Measurements from ENCODE around the gene HOXA4.
A peak's percentile ranks its signal among the peaks of the same experiment; 100 is the strongest.

HOXA4 gene

DNA sequence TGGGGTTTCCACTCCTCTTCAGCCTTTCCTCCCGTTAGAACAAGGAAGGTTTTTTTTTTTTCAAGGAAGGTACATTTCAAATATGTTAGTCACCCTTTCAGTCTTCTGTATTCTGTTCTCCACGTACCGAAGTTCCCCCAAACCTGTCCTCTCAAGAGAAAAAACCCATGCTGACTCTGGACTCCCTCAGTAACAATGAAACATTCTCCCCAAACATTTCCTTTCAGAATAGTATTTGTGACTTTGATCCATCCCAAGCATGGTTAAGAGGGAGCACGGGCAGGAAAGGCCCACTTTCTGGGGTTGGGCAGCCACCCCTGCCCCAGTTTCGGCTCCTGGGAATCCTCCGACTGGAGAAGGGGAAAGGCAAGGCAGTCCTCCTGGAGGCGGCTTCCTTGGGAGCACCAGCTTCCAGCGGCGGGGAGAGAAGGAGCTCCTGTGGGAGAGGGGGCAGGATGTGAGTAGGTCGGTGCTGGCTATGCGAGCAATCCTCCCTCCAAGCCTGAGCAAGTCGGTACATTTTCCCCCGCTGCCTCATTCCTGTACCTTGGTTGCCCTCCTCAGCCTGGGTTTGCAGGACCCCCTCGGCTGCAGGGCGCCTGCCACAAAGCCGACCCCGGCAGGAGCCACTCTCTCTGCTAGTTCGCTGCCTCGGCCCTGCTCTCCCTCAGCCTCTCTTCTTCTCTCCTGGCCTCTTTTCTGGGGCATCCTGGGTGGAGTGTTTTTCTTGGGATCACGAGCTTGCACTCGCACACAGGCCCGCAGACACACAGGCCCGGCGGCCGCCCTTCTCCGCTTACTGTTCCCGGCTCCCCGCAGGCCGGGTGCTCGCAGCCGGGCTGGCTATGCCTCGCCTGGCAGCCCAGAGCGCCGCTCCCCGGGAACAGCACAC is 32.6 kb downstream of the HOXA4 start:
- CTCF ChIA-PET: interaction anchor here (0.7 to 2.8 kb wide), 9 partner anchors 8 to 415 kb away, joined by 3 to 8 read pairs (median 3); partner anchors contain the start of gene HOXA4
- POLR2A ChIA-PET: no interaction called here
- TF ChIP-seq, protein P1, sequence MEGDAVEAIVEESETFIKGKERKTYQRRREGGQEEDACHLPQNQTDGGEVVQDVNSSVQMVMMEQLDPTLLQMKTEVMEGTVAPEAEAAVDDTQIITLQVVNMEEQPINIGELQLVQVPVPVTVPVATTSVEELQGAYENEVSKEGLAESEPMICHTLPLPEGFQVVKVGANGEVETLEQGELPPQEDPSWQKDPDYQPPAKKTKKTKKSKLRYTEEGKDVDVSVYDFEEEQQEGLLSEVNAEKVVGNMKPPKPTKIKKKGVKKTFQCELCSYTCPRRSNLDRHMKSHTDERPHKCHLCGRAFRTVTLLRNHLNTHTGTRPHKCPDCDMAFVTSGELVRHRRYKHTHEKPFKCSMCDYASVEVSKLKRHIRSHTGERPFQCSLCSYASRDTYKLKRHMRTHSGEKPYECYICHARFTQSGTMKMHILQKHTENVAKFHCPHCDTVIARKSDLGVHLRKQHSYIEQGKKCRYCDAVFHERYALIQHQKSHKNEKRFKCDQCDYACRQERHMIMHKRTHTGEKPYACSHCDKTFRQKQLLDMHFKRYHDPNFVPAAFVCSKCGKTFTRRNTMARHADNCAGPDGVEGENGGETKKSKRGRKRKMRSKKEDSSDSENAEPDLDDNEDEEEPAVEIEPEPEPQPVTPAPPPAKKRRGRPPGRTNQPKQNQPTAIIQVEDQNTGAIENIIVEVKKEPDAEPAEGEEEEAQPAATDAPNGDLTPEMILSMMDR (IDR thresholded peaks at IDR 0.05; ENCODE audit: control extremely low read depth, extremely low read depth, low read depth, missing control alignments): no peak
- no peak for DNase-seq (ENCODE audit: extremely low spot score)

GRCh38 chr7:27096768-27097514 is 33.6 kb downstream of the HOXA4 start:
- TF ChIP-seq, protein P1 (IDR thresholded peaks at IDR 0.05; ENCODE audit: control extremely low read depth, extremely low read depth, low read depth, missing control alignments): no peak
- ChIA-PET POLR2A (no interaction called here), CTCF (interaction anchor here (1.0 to 2.8 kb wide), 7 partner anchors 9 to 415 kb away, joined by 3 to 8 read pairs (median 4); partner anchors contain the start of gene HOXA4)
- DNase-seq (ENCODE audit: extremely low spot score): no peak

DNA sequence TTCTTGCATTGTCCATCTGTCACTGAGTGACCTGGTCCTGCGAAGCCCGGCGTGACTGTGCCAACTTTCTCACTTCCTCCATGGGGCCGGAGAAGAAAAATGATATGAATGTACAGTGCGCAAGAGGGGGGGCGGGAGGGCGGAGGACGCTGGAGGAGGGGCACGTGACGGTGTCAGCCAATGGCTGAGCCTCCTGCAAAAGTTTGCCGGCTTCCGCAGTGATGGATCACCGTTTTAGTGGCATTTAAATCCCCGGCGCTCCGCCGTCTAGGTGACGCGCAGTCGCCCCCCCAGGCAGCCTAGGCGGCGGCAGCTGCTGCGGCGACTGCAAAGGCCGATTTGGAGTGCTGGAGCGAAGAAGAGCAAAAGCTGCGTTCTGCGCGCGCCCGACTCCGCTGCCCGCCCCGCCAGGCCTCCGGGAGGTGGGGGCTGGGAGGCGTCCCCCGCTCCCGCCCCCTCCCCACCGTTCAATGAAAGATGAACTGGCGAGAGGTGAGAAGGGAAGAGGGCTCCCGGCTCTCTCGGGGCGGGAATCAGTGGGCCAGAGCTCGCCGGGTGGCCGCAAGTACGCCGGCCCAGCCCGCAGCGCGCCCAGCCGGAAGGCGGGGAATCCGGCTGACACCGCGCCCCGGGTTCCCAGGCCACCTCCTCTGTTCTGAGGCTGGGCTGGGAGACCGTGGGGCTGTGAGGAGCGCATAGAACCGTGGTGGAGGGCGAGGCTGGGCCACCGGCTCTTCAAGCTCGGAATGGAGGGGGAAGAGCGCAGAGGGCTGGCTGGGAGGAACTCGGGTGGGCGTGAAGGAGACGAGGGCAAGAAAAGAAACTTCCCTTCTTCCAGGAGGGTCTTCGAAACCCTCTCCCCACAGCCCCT is 34.4 kb downstream of the HOXA4 start, which contains the start of gene HOXA1:
TSS of gene HOXA1 (minus strand) at position 104 of the 871 bp plus-strand sequence. CDS start at position 16, 88 bp downstream.
- CTCF ChIA-PET: interaction anchor here (1.0 to 2.8 kb wide), 7 partner anchors 10 to 414 kb away, joined by 3 to 8 read pairs (median 4); partner anchors contain the start of gene HOXA4
- POLR2A ChIA-PET: no interaction called here
- peak; percentile 93 for DNase-seq (ENCODE audit: extremely low spot score)
- TF ChIP-seq, protein P1 (IDR thresholded peaks at IDR 0.05; ENCODE audit: control extremely low read depth, extremely low read depth, low read depth, missing control alignments): peak; percentile 13

- CTCF ChIA-PET: interaction anchor here (2.1 to 2.8 kb wide), 3 partner anchors 11 to 13 kb away, joined by 7 to 13 read pairs (median 8); no protein-coding TSS in a partner anchor
- POLR2A ChIA-PET: no interaction called here
Observed at GRCh38 chr7:27095050-27095896, 35.3 kb downstream of the HOXA4 start.

DNA sequence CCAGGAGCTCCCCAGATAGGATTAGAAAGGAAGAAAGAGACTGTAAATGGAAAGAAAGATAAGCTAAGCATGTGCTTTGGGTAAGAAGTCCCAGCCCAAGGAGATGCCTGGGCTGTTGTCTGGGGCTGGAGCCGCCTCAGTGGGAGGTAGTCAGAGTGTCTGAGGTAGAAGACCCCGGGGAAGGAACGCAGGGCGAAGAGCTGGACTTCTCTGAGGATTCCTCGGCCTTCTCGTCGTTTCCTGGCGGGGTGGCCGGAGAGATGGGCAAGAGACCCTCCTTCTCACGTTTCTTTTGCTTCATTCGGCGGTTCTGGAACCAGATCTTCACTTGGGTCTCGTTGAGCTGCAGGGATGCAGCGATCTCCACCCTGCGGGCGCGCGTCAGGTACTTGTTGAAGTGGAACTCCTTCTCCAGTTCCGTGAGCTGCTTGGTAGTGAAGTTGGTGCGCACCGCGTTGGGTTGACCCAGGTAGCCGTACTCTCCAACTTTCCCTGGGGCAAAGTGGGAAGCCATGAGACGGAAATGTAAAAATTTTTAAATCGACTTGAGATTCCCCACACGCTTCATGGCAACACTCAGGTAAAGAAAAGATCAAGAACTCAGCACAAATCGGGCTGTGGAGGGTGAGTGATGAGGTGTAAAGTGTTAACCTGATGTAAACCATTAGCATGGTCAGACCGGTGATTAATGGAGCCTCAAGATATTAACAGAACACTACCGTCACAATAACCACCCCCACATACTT is 36.1 kb downstream of the HOXA4 start:
- CTCF ChIA-PET: interaction anchor here (0.6 to 2.6 kb wide), 4 partner anchors 10 to 56 kb away, joined by 3 to 13 read pairs (median 6); no protein-coding TSS in a partner anchor
- TF ChIP-seq, protein P1 (IDR thresholded peaks at IDR 0.05; ENCODE audit: control extremely low read depth, extremely low read depth, low read depth, missing control alignments): no peak
- DNase-seq (ENCODE audit: extremely low spot score): no peak
- POLR2A ChIA-PET: no interaction called here

More at GRCh38 chr7:27095050-27095896, 35.3 kb downstream of the HOXA4 start:
- DNase-seq (ENCODE audit: extremely low spot score): no peak
- TF ChIP-seq, protein P1 (IDR thresholded peaks at IDR 0.05; ENCODE audit: control extremely low read depth, extremely low read depth, low read depth, missing control alignments): no peak
